Right lobe of liver (tissue), 4 donors: ENCODE results near the gene ACSF3.

Experiments used
- POLR2A ChIP-seq: fragments of 450-650 bp; IDR thresholded peaks from one replicate; pipeline ENCODE4 v1.6.1; 2017; ENCODE audit warnings: antibody characterized with exemption, mild to moderate bottlenecking
- TF ChIP-seq, protein P1 (sequence below), 4 donors: fragments of 200-600 bp in 3 of 4; fragments of 450-650 bp in 1 of 4; IDR thresholded peaks; one replicate each; pipeline versions ENCODE4 v1.5.1 to v1.8.0; 2016 to 2022; ENCODE audit warnings: antibody characterized with exemption in 4 of 4, mild to moderate bottlenecking in 2 of 4
- donor health status: DM: no; HTN: no; CAD: no.
- donor health status: DM: no; HTN: no; CAD: no.
- donor health status: DM: no; HTN: yes; CAD: no.

DNA sequence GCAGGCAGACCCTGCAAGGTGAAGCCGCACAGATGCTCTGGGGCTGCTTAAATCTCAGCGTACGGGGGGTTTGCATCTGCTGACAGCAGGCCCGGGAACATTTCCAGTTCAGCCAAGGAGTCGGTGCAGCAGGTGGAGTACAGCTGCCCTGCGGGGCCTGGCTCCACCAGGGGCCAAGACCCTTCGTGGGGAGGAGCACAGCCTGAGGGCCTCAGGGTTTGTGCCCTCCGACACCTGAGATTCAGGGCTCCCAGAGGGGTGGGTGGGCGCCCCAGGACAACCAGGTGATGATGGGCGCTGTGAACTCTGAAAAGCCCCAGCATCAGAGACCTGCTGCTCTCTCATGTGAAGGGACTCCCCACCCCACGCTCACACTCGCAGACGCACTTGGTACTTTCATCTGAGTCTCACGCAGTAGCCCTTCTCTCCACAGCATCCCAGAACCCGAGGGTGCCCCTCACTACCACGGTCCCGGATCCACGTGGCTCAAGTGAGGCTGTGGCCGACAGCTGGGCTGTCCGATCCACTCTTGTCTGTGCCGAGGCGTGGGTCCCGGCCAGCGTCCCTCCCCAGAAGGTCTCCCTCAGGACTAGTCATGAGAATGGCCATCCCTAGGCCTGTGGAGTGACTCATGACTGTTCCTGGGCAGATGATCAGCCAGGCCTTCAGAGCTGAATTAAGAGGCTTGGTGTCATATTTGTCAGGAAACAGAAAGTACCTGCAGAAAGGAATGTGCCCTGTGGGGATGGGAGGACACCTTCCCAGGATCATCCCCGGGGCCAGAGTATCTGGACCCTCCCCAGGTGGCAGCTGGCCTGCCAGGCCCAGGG, 29.6 kb downstream of the ACSF3 start:
- TF ChIP-seq, protein P1, sequence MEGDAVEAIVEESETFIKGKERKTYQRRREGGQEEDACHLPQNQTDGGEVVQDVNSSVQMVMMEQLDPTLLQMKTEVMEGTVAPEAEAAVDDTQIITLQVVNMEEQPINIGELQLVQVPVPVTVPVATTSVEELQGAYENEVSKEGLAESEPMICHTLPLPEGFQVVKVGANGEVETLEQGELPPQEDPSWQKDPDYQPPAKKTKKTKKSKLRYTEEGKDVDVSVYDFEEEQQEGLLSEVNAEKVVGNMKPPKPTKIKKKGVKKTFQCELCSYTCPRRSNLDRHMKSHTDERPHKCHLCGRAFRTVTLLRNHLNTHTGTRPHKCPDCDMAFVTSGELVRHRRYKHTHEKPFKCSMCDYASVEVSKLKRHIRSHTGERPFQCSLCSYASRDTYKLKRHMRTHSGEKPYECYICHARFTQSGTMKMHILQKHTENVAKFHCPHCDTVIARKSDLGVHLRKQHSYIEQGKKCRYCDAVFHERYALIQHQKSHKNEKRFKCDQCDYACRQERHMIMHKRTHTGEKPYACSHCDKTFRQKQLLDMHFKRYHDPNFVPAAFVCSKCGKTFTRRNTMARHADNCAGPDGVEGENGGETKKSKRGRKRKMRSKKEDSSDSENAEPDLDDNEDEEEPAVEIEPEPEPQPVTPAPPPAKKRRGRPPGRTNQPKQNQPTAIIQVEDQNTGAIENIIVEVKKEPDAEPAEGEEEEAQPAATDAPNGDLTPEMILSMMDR (IDR thresholded peaks at IDR 0.05): no peak
- TF ChIP-seq POLR2A: no peak
